WTC11 (cell line): ENCODE data around the gene SFTPD. TPM values are rescaled to one million over a fixed set of nuclear protein-coding genes. Genes with fewer than 3 reads are reported as not detected.
A peak's percentile ranks its signal among the peaks of the same experiment; 100 is the strongest.

Experiments
- ATAC-seq: fragments of 200-7000 bp; cut with Tn5 transposase; 2 replicates; pipeline ENCODE4 v1.10.0; 2021; ENCODE audit warnings: mild to moderate bottlenecking, moderate library complexity
- CTCF ChIA-PET: fragments of 300-600 bp; sonication (Branson Sonifier 250); formaldehyde crosslinking; loops from one replicate; lab custom pipeline; 2021; ENCODE audit warnings: antibody characterized with exemption; lab: Charles Lee
- POLR2A ChIA-PET: fragments of 350-600 bp; sonication (Branson Sonifier 250); formaldehyde crosslinking; loops from one replicate; lab custom pipeline; 2021; ENCODE audit warnings: antibody characterized with exemption; lab: Charles Lee
- DNase-seq: peaks from one replicate; pipeline ENCODE4 v3.0.0; 2021; ENCODE audit warnings: low spot score
- H3K27ac Mint-ChIP-seq: 2 replicates; pipeline ENCODE4 v1.8.0; 2021; ENCODE audit warnings: mixed read lengths
- H3K27me3 Mint-ChIP-seq: 2 replicates; pipeline ENCODE4 v1.8.0; 2021; ENCODE audit warnings: low read depth, mild to moderate bottlenecking, moderate library complexity, mixed read lengths
- H3K36me3 Mint-ChIP-seq: 2 replicates; pipeline ENCODE4 v1.8.0; 2021; ENCODE audit warnings: mixed read lengths
- H3K4me1 Mint-ChIP-seq: 2 replicates; pipeline ENCODE4 v1.8.0; 2022; ENCODE audit warnings: mixed read lengths
- H3K4me3 Mint-ChIP-seq: 2 replicates; pipeline ENCODE4 v1.8.0; 2021; ENCODE audit warnings: mild to moderate bottlenecking, moderate library complexity, mixed read lengths
- H3K9me3 Mint-ChIP-seq: 2 replicates; pipeline ENCODE4 v1.8.0; 2021; ENCODE audit warnings: mixed read lengths
- CDX4 ChIP-seq: fragments of 250-450 bp; sonication (Bioruptor Pico); IDR thresholded peaks from 2 replicates; pipeline ENCODE4 v1.9.0; 2021; ENCODE audit warnings: moderate library complexity, mild to moderate bottlenecking, inconsistent platforms, borderline replicate concordance
- CTCF ChIP-seq: fragments of 200-600 bp; IDR thresholded peaks from 2 replicates; pipeline ENCODE4 v1.8.0; 2022; ENCODE audit warnings: antibody characterized with exemption
- E2F1 ChIP-seq: sonication (generic); formaldehyde crosslinking; IDR thresholded peaks from 2 replicates; pipeline ENCODE4 v1.8.0; 2022; ENCODE audit warnings: mild to moderate bottlenecking, missing genetic modification reagents
- ERG ChIP-seq: fragments of 250-450 bp; sonication (Bioruptor Pico); IDR thresholded peaks from 2 replicates; pipeline ENCODE4 v1.8.0; 2021; ENCODE audit warnings: mild to moderate bottlenecking
- ESRRA ChIP-seq: sonication (generic); formaldehyde crosslinking; IDR thresholded peaks from 2 replicates; pipeline ENCODE4 v1.8.1; 2022; ENCODE audit warnings: mild to moderate bottlenecking, missing genetic modification reagents, borderline replicate concordance
- FOXP1 ChIP-seq: sonication (generic); formaldehyde crosslinking; IDR thresholded peaks from 2 replicates; pipeline ENCODE4 v1.8.0; 2022; ENCODE audit warnings: missing genetic modification reagents, mild to moderate bottlenecking, moderate library complexity, borderline replicate concordance
- GTF2I ChIP-seq: fragments of 250-450 bp; sonication (Bioruptor Pico); conservative IDR thresholded peaks from 2 replicates; pipeline ENCODE4 v1.4.0; 2021; ENCODE audit warnings: mild to moderate bottlenecking
- MAX ChIP-seq: sonication (generic); formaldehyde crosslinking; IDR thresholded peaks from 2 replicates; pipeline ENCODE4 v1.8.0; 2022; ENCODE audit warnings: mild to moderate bottlenecking, missing genetic modification reagents
- NFYB ChIP-seq: sonication (generic); formaldehyde crosslinking; conservative IDR thresholded peaks from 2 replicates; pipeline ENCODE4 v1.8.0; 2022; ENCODE audit warnings: low read depth, missing genetic modification reagents
- NR2C2 ChIP-seq: sonication (generic); formaldehyde crosslinking; IDR thresholded peaks from 2 replicates; pipeline ENCODE4 v1.8.0; 2022; ENCODE audit warnings: mild to moderate bottlenecking, missing genetic modification reagents
- RORB ChIP-seq: fragments of 250-450 bp; sonication (Bioruptor Pico); IDR thresholded peaks from 2 replicates; pipeline ENCODE4 v1.9.0; 2021; ENCODE audit warnings: mild to moderate bottlenecking
- SMAD3 ChIP-seq: sonication (generic); formaldehyde crosslinking; IDR thresholded peaks from 2 replicates; pipeline ENCODE4 v1.8.0; 2022; ENCODE audit warnings: missing genetic modification reagents, mild to moderate bottlenecking, borderline replicate concordance
- SOX15 ChIP-seq: fragments of 250-450 bp; sonication (Bioruptor Pico); IDR thresholded peaks from 2 replicates; pipeline ENCODE4 v1.9.0; 2021; ENCODE audit warnings: mild to moderate bottlenecking
- STAT6 ChIP-seq: sonication (generic); formaldehyde crosslinking; conservative IDR thresholded peaks from 2 replicates; pipeline ENCODE4 v1.8.1; 2023; ENCODE audit warnings: mild to moderate bottlenecking, low read depth, missing genetic modification reagents, moderate library complexity
- ZBTB21 ChIP-seq: sonication (generic); formaldehyde crosslinking; IDR thresholded peaks from 2 replicates; pipeline ENCODE4 v1.8.1; 2023; ENCODE audit warnings: mild to moderate bottlenecking, missing genetic modification reagents, borderline replicate concordance
- ZBTB43 ChIP-seq: sonication (generic); formaldehyde crosslinking; IDR thresholded peaks from 2 replicates; pipeline ENCODE4 v1.8.1; 2023; ENCODE audit warnings: mild to moderate bottlenecking, missing genetic modification reagents
- ZNF317 ChIP-seq: sonication (generic); formaldehyde crosslinking; IDR thresholded peaks from 2 replicates; pipeline ENCODE4 v1.8.1; 2023; ENCODE audit warnings: low read depth, mild to moderate bottlenecking, moderate library complexity, missing genetic modification reagents, borderline replicate concordance
- ZNF416 ChIP-seq: fragments of 250-450 bp; sonication (Bioruptor Pico); IDR thresholded peaks from 2 replicates; pipeline ENCODE4 v1.9.0; 2021; ENCODE audit warnings: mild to moderate bottlenecking, inconsistent platforms
- ZNF512 ChIP-seq: sonication (generic); formaldehyde crosslinking; IDR thresholded peaks from 2 replicates; pipeline ENCODE4 v1.8.1; 2022; ENCODE audit warnings: missing genetic modification reagents, borderline replicate concordance
- ZSCAN18 ChIP-seq: fragments of 250-450 bp; sonication (Bioruptor Pico); IDR thresholded peaks from 2 replicates; pipeline ENCODE4 v2.1.2; 2022; ENCODE audit warnings: mild to moderate bottlenecking, moderate library complexity
- total RNA-seq: library from RNA; stranded (reverse); gene quantifications from 3 replicates; pipeline ENCODE4 v1.2.3, GENCODE V29; 2021

The SFTPD gene
- total RNA-seq, 1 experiment from 2014 or later: 0.66 TPM

GRCh38 chr10:79979976-79980687, 31.2 kb upstream of the SFTPD start:
- no peak for DNase-seq
- peaks cover 21% of the 10 kb centered on the region for H3K9me3 Mint-ChIP-seq
- TF ChIP-seq GTF2I (CRISPR knock-in tag): no peak
- no peak for TF ChIP-seq ZBTB43
- no peak for TF ChIP-seq ZSCAN18
- TF ChIP-seq CTCF: no peak
- no peak for TF ChIP-seq MAX (CRISPR knock-in tag)
- no peak for TF ChIP-seq ZBTB21 (CRISPR knock-in tag)
- no peak for TF ChIP-seq ZNF512 (CRISPR knock-in tag)
- no peak for TF ChIP-seq SMAD3 (CRISPR knock-in tag)
- no peak for TF ChIP-seq ZNF416 (CRISPR knock-in tag)
- TF ChIP-seq SOX15 (CRISPR knock-in tag): no peak
- no peak for TF ChIP-seq CDX4 (CRISPR knock-in tag)
- TF ChIP-seq, all 79 proteins: peak for 0
- peaks cover 50% of the 10 kb centered on the region for H3K27me3 Mint-ChIP-seq
- peak overlapping the region; percentile 72; the same call in 1 of the 2 replicates for H3K4me3 Mint-ChIP-seq
- peaks cover 25% of the 10 kb centered on the region for H3K4me1 Mint-ChIP-seq
- POLR2A ChIA-PET: no interaction called here
- no peak overlapping the region for H3K27ac Mint-ChIP-seq
- ATAC-seq: no peak
- H3K36me3 Mint-ChIP-seq: peaks cover 10% of the 10 kb centered on the region
- CTCF ChIA-PET: interaction anchor here (0.6 to 0.9 kb wide), 3 partner anchors 41 to 152 kb away, joined by 3 to 4 read pairs (median 3); no protein-coding TSS in a partner anchor

GRCh38 chr10:79979310-79979975, 30.5 kb upstream of the SFTPD start:
- Mint-ChIP-seq H3K9me3 (peaks cover 28% of the 10 kb centered on the region), H3K27ac (no peak overlapping the region), H3K27me3 (peaks cover 55% of the 10 kb centered on the region), H3K4me1 (peaks cover 25% of the 10 kb centered on the region), H3K36me3 (peaks cover 15% of the 10 kb centered on the region), H3K4me3 (no peak overlapping the region)
- CTCF ChIA-PET: interaction anchor here (0.6 to 0.9 kb wide), 3 partner anchors 42 to 152 kb away, joined by 3 to 4 read pairs (median 3); no protein-coding TSS in a partner anchor
- DNase-seq (no peak), ATAC-seq (no peak)
- POLR2A ChIA-PET: no interaction called here
- no peak for TF ChIP-seq STAT6 (CRISPR knock-in tag)
- no peak for TF ChIP-seq NR2C2
- TF ChIP-seq E2F1 (CRISPR knock-in tag): no peak
- TF ChIP-seq NFYB (CRISPR knock-in tag): no peak
- no peak for TF ChIP-seq GTF2I (CRISPR knock-in tag)
- TF ChIP-seq RORB: no peak
- TF ChIP-seq FOXP1 (CRISPR knock-in tag): no peak
- TF ChIP-seq ZNF317: no peak
- TF ChIP-seq SMAD3 (CRISPR knock-in tag): no peak
- no peak for TF ChIP-seq ZNF416 (CRISPR knock-in tag)
- no peak for TF ChIP-seq ESRRA (CRISPR knock-in tag)
- no peak for TF ChIP-seq ERG (CRISPR knock-in tag)
